ENCODE results near the gene METTL5. TPM values are rescaled to one million over a fixed set of nuclear protein-coding genes. Genes with fewer than 3 reads are reported as not detected.
A peak's percentile ranks its signal among the peaks of the same experiment; 100 is the strongest.

The METTL5 gene
- total RNA-seq, 1 donor from 2014 or later: 49.4 TPM

DNA sequence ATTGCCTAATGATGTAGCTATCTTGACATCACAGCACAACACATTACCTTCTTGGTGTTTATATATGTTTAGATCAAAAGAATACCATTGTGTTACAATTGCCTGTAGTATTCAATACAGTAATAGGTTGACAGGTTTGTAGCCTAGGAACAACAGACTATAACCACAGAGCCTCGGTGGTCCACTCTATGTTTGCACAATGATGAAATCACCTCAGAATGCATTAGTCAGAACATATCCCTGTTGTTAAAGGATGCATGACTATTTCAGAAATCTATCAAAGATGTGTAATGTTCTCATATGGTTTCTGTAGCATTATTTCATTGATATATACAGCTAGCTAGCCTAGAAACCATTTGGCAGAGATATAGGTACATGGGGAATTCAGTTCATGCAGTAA, 8.9 kb downstream of the METTL5 start:
- H3K27me3 Mint-ChIP-seq: no peaks in the 10 kb centered on the region
- H3K4me1 Mint-ChIP-seq (ENCODE audit: unreplicated experiment): no peaks in the 10 kb centered on the region
- H3K4me3 Mint-ChIP-seq: no peak overlapping the region
- no peaks in the 10 kb centered on the region for H3K9me3 Mint-ChIP-seq
- no peak for DNase-seq (ENCODE audit: extremely low spot score, unreplicated experiment)
- H3K36me3 Mint-ChIP-seq: peaks cover 50% of the 10 kb centered on the region
- TF ChIP-seq CTCF (conservative IDR thresholded peaks at IDR 0.05): no peak
- H3K27ac Mint-ChIP-seq: no peak overlapping the region

GRCh38 chr2:169808221-169808620, 16.5 kb downstream of the METTL5 start:
- Mint-ChIP-seq H3K4me3 (no peak overlapping the region), H3K27me3 (no peaks in the 10 kb centered on the region), H3K27ac (no peak overlapping the region), H3K4me1 (ENCODE audit: unreplicated experiment) (no peaks in the 10 kb centered on the region), H3K36me3 (peaks cover 36% of the 10 kb centered on the region), H3K9me3 (no peaks in the 10 kb centered on the region)
- TF ChIP-seq CTCF (conservative IDR thresholded peaks at IDR 0.05): no peak
- DNase-seq (ENCODE audit: extremely low spot score, unreplicated experiment): no peak

GRCh38 chr2:169806586-169806985, 18.1 kb downstream of the METTL5 start:
- no peak for TF ChIP-seq CTCF (conservative IDR thresholded peaks at IDR 0.05)
- Mint-ChIP-seq H3K9me3 (no peaks in the 10 kb centered on the region), H3K27ac (no peak overlapping the region), H3K4me1 (ENCODE audit: unreplicated experiment) (peaks cover 9% of the 10 kb centered on the region), H3K36me3 (peaks cover 35% of the 10 kb centered on the region), H3K27me3 (no peaks in the 10 kb centered on the region), H3K4me3 (no peak overlapping the region)
- DNase-seq (ENCODE audit: extremely low spot score, unreplicated experiment): no peak

- no peak for TF ChIP-seq CTCF (conservative IDR thresholded peaks at IDR 0.05)
- H3K4me1 Mint-ChIP-seq (ENCODE audit: unreplicated experiment): peaks cover 20% of the 10 kb centered on the region
- no peak for DNase-seq (ENCODE audit: extremely low spot score, unreplicated experiment)
- no peak overlapping the region for H3K4me3 Mint-ChIP-seq
- H3K36me3 Mint-ChIP-seq: peaks cover 25% of the 10 kb centered on the region
- H3K27ac Mint-ChIP-seq: no peak overlapping the region
- H3K27me3 Mint-ChIP-seq: no peaks in the 10 kb centered on the region
- no peaks in the 10 kb centered on the region for H3K9me3 Mint-ChIP-seq
Measured at GRCh38 chr2:169803480-169803879, 21.2 kb downstream of the METTL5 start.

GRCh38 chr2:169798718-169799592, 25.8 kb downstream of the METTL5 start, which contains the start of gene SSB:
SSB (plus strand) TSS chr2:169798871; CDS start chr2:169800961, 2,090 bp downstream.
- H3K9me3 Mint-ChIP-seq: no peaks in the 10 kb centered on the region
- no peaks in the 10 kb centered on the region for H3K27me3 Mint-ChIP-seq
- TF ChIP-seq CTCF (conservative IDR thresholded peaks at IDR 0.05): no peak
- peak within 1 kb of the TSS; percentile 91 for H3K4me3 Mint-ChIP-seq
- H3K4me1 Mint-ChIP-seq (ENCODE audit: unreplicated experiment): peaks cover 20% of the 10 kb centered on the region
- DNase-seq (ENCODE audit: extremely low spot score, unreplicated experiment): peak; percentile 92
- peaks cover 9% of the 10 kb centered on the region for H3K36me3 Mint-ChIP-seq
- peak within 1 kb of the TSS; percentile 82 for H3K27ac Mint-ChIP-seq

Data from type B pancreatic cell (in vitro differentiated cells).